ENCODE results near the gene EGR2.

The EGR2 gene

DNA sequence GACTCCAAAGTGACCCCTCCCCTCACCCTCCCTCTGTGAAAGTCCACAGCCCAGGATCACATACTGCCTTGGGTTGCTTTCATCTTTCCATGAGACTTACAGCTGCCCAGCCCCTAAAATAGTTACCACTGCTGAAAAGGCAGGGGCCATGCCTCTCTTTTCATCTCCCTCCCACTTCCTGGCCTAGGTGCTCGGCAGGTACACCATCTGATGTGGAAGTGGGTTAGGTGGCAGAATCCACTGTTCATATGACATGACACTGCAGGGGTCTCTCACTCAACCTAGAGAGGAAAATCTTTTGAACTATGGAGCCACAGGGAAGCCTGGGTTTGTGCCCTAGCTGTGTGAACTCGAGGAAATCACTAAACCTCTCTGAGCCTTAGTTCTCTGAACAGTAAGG lies 50.4 kb downstream of the EGR2 start:
- H3K27ac Mint-ChIP-seq: no peak overlapping the region
- no peak for DNase-seq (ENCODE audit: low spot score in 2 of 2)

DNA sequence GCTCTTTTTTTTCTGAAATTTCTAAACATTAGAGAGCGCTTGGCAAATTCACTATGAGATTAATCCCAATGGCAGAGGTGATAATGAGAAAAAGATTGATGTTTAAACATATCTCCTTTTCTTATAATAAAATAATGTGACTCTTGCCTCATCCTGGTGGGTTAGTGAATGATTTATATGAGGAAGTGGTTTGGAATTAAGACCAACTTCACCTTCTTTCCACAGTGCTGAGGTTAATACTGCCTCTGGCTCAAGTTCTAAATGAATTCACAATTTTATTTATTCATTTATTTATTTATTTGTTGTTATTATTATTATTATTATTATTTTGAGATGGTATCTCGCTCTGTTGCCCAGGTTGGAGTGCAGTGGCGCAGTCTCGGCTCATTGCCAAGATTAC lies 52.2 kb downstream of the EGR2 start:
- no peak overlapping the region for H3K27ac Mint-ChIP-seq
- no peaks in the 10 kb centered on the region for H3K27me3 Mint-ChIP-seq
- no peaks in the 10 kb centered on the region for H3K36me3 Mint-ChIP-seq
- no peak for ATAC-seq (ENCODE audit: low read depth)
- H3K4me1 Mint-ChIP-seq: peaks cover 2% of the 10 kb centered on the region
- no peak for DNase-seq (ENCODE audit: low spot score in 2 of 2)
- H3K9me3 Mint-ChIP-seq: no peaks in the 10 kb centered on the region
- no peak overlapping the region for H3K4me3 Mint-ChIP-seq

More for the DNA sequence above, 50.4 kb downstream of the EGR2 start:
- Mint-ChIP-seq H3K4me1 (peaks cover 2% of the 10 kb centered on the region), H3K4me3 (no peak overlapping the region), H3K9me3 (no peaks in the 10 kb centered on the region), H3K27me3 (no peaks in the 10 kb centered on the region), H3K36me3 (no peaks in the 10 kb centered on the region)
- ATAC-seq (ENCODE audit: low read depth): no peak

DNA sequence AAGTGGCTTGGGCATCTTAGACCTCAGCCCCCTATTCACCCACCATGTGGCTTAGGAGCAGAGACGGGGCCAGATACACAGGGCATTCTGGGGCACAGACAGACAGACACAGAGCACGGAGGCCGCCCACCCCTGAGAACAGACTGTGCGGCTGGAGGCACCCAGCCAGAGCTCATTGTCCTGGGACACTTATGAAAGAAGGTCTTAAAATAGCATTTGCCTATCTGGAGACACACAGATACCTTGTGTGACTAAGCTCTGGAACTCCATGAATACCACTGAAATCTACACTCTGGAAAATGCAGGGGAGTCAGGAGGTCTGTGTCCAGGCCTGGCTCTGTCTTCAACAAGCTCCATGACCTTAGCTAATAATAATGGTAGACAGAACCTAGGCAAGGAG lies 53.0 kb downstream of the EGR2 start:
- no peak overlapping the region for H3K27ac Mint-ChIP-seq
- ATAC-seq (ENCODE audit: low read depth): no peak
- DNase-seq (ENCODE audit: low spot score in 2 of 2): no peak

More for the DNA sequence above, 53.0 kb downstream of the EGR2 start:
- Mint-ChIP-seq H3K4me1 (peaks cover 2% of the 10 kb centered on the region), H3K27me3 (peaks cover 1% of the 10 kb centered on the region), H3K4me3 (no peak overlapping the region), H3K36me3 (no peaks in the 10 kb centered on the region), H3K9me3 (no peaks in the 10 kb centered on the region)

All from memory B cell (primary cell).